Loucy (cell line): Measurements from ENCODE around the gene MSL2.
A peak's percentile ranks its signal among the peaks of the same experiment; 100 is the strongest.

Source experiments
- H2AFZ ChIP-seq: fragments of 200-600 bp; sonication (generic); 2 replicates; pipeline ENCODE4 v1.6.0; 2016; ENCODE audit warnings: antibody characterized with exemption, mild to moderate bottlenecking, low read length, moderate library complexity
- H3F3A ChIP-seq: fragments of 200-600 bp; 2 replicates; pipeline ENCODE4 v1.6.0; 2016; ENCODE audit warnings: antibody characterized with exemption, low read depth, mild to moderate bottlenecking
- H3K27me3 ChIP-seq: fragments of 200-600 bp; sonication (generic); 2 replicates; pipeline ENCODE4 v1.6.1; 2014; ENCODE audit warnings: low read length, mild to moderate bottlenecking; ENCODE audit not compliant: insufficient read depth, poor library complexity, severe bottlenecking
- H3K36me3 ChIP-seq: fragments of 200-600 bp; sonication (generic); 2 replicates; pipeline ENCODE4 v1.6.1; 2016; ENCODE audit warnings: low read length; ENCODE audit not compliant: insufficient read depth
- H3K4me1 ChIP-seq: fragments of 200-600 bp; sonication (generic); 2 replicates; pipeline ENCODE4 v1.5.1; 2014; ENCODE audit warnings: low read length, mild to moderate bottlenecking; ENCODE audit not compliant: insufficient read depth, poor library complexity, severe bottlenecking
- H3K4me2 ChIP-seq: fragments of 200-600 bp; sonication (generic); 2 replicates; pipeline ENCODE4 v1.6.0; 2014; ENCODE audit warnings: antibody characterized with exemption, low read length, low read depth, mild to moderate bottlenecking; ENCODE audit not compliant: poor library complexity, severe bottlenecking
- H3K4me3 ChIP-seq: fragments of 200-600 bp; sonication (generic); 2 replicates; pipeline ENCODE4 v1.5.1; 2014; ENCODE audit warnings: low read length, mild to moderate bottlenecking, mixed read lengths; ENCODE audit not compliant: poor library complexity, severe bottlenecking
- H3K79me2 ChIP-seq: fragments of 200-600 bp; sonication (generic); 2 replicates; pipeline ENCODE4 v1.6.1; 2014; ENCODE audit warnings: low read length; ENCODE audit not compliant: insufficient read depth
- H3K9ac ChIP-seq: fragments of 200-600 bp; sonication (generic); 2 replicates; pipeline ENCODE4 v1.6.0; 2014; ENCODE audit warnings: mild to moderate bottlenecking, low read depth, low read length, moderate library complexity; ENCODE audit not compliant: poor library complexity, severe bottlenecking
- H3K9me2 ChIP-seq: fragments of 200-600 bp; sonication (generic); replicated peaks from 2 replicates; pipeline ENCODE4 v1.6.1; 2016; ENCODE audit warnings: low read depth, low read length, mixed read lengths
- H3K9me3 ChIP-seq: fragments of 200-600 bp; sonication (generic); 2 replicates; pipeline ENCODE4 v1.6.1; 2014; ENCODE audit warnings: mild to moderate bottlenecking, antibody characterized with exemption, low read length, low read depth; ENCODE audit not compliant: insufficient read depth
- H4K20me1 ChIP-seq: fragments of 200-600 bp; sonication (generic); 2 replicates; pipeline ENCODE4 v1.6.0; 2014; ENCODE audit warnings: antibody characterized with exemption, low read length, mild to moderate bottlenecking; ENCODE audit not compliant: insufficient read depth, poor library complexity, severe bottlenecking
- CTCF ChIP-seq: fragments of 200-600 bp; sonication (generic); conservative IDR thresholded peaks from 2 replicates; pipeline ENCODE4 v1.5.1; 2014; ENCODE audit warnings: mild to moderate bottlenecking, antibody characterized with exemption, low read length
- EZH2phosphoT487 ChIP-seq: fragments of 200-600 bp; IDR thresholded peaks from 2 replicates; pipeline ENCODE4 v1.6.1; 2018; ENCODE audit warnings: antibody characterized with exemption, mild to moderate bottlenecking, moderate library complexity, borderline replicate concordance

MSL2 gene

GRCh38 chr3:136152176-136152843 is 43.8 kb downstream of the MSL2 start:
- H4K20me1 ChIP-seq, result peaks cover 100% of the 10 kb centered on the region
- H3K79me2 ChIP-seq, result peaks cover 99% of the 10 kb centered on the region

GRCh38 chr3:136151219-136151618 is 44.9 kb downstream of the MSL2 start:
- TF ChIP-seq CTCF, result no peak
- no peak for TF ChIP-seq EZH2phosphoT487
- Histone ChIP-seq H3K4me3 (no peak overlapping the region), H3K9ac (no peak overlapping the region), H3K9me2 (no peaks in the 10 kb centered on the region), H3K9me3 (no peaks in the 10 kb centered on the region), H4K20me1 (peaks cover 100% of the 10 kb centered on the region), H2AFZ (no peak overlapping the region), H3K27me3 (no peaks in the 10 kb centered on the region), H3K4me2 (no peak overlapping the region), H3K4me1 (peaks cover 22% of the 10 kb centered on the region), H3K36me3 (peaks cover 60% of the 10 kb centered on the region; the same call in 1 of the 2 replicates), H3F3A (no peaks in the 10 kb centered on the region; the same call in 1 of the 2 replicates), H3K79me2 (peaks cover 96% of the 10 kb centered on the region)

More at GRCh38 chr3:136152176-136152843, 43.8 kb downstream of the MSL2 start:
- Histone ChIP-seq H2AFZ (no peak overlapping the region), H3K4me2 (no peak overlapping the region), H3K4me1 (peaks cover 23% of the 10 kb centered on the region), H3K36me3 (peaks cover 56% of the 10 kb centered on the region; the same call in 1 of the 2 replicates), H3K9me3 (no peaks in the 10 kb centered on the region), H3K9me2 (no peaks in the 10 kb centered on the region), H3K4me3 (no peak overlapping the region), H3F3A (no peaks in the 10 kb centered on the region; the same call in 1 of the 2 replicates), H3K27me3 (no peaks in the 10 kb centered on the region), H3K9ac (no peak overlapping the region)
- TF ChIP-seq CTCF (no peak), EZH2phosphoT487 (no peak)

GRCh38 chr3:136149667-136150066 is 46.5 kb downstream of the MSL2 start:
- H3K9me2 ChIP-seq, result no peaks in the 10 kb centered on the region
- no peaks in the 10 kb centered on the region; the same call in 1 of the 2 replicates for H3F3A ChIP-seq
- H3K9ac ChIP-seq, result no peak overlapping the region
- H3K27me3 ChIP-seq, result no peaks in the 10 kb centered on the region
- H2AFZ ChIP-seq, result no peak overlapping the region
- peak overlapping the region; percentile 21 for H3K4me2 ChIP-seq
- H3K9me3 ChIP-seq, result no peaks in the 10 kb centered on the region
- peaks cover 92% of the 10 kb centered on the region for H3K79me2 ChIP-seq
- H3K4me1 ChIP-seq, result peaks cover 16% of the 10 kb centered on the region
- no peak for TF ChIP-seq EZH2phosphoT487
- no peak for TF ChIP-seq CTCF
- H3K4me3 ChIP-seq, result no peak overlapping the region
- peaks cover 86% of the 10 kb centered on the region for H4K20me1 ChIP-seq
- peaks cover 66% of the 10 kb centered on the region; the same call in 1 of the 2 replicates for H3K36me3 ChIP-seq
